PC-3 (cell line): Measurements from ENCODE around the gene GCC1.

Experiments used
- EZH2 ChIP-seq: fragments of 300-600 bp; sonication (generic); IDR thresholded peaks from one replicate; pipeline ENCODE4 v1.6.1; 2017; ENCODE audit warnings: antibody characterized with exemption, mild to moderate bottlenecking, low read length; ENCODE audit not compliant: unreplicated experiment
- EZH2phosphoT487 ChIP-seq: fragments of 300-600 bp; sonication (generic); IDR thresholded peaks from 2 replicates; pipeline ENCODE4 v1.6.1; 2018; ENCODE audit warnings: mild to moderate bottlenecking, antibody characterized with exemption, low read length, borderline replicate concordance
- TF ChIP-seq, protein P1 (sequence below): fragments of 300-600 bp; sonication (generic); conservative IDR thresholded peaks from 2 replicates; pipeline ENCODE4 v1.5.1; 2017; ENCODE audit warnings: antibody characterized with exemption, low read depth, mild to moderate bottlenecking, low read length

DNA sequence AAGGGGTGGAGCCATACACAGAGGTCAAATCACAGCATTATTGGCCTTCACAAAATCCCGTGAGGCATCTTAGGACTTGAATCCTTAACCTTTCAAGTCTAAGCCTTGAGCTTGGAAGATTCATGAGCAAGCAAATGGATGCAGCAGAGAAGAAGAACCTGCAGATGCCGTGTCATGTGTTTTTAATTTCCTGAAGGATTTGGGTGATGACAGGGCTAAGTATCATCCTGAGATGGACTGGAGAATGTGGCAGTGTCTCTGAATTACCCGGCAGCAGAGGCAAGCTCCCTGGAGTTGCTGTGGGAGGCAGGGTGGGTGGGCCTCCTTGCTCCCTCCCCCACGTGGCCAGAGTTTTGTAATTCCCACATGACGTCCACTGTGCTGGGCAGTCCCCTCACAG lies 50.8 kb downstream of the GCC1 start:
- TF ChIP-seq, protein P1, sequence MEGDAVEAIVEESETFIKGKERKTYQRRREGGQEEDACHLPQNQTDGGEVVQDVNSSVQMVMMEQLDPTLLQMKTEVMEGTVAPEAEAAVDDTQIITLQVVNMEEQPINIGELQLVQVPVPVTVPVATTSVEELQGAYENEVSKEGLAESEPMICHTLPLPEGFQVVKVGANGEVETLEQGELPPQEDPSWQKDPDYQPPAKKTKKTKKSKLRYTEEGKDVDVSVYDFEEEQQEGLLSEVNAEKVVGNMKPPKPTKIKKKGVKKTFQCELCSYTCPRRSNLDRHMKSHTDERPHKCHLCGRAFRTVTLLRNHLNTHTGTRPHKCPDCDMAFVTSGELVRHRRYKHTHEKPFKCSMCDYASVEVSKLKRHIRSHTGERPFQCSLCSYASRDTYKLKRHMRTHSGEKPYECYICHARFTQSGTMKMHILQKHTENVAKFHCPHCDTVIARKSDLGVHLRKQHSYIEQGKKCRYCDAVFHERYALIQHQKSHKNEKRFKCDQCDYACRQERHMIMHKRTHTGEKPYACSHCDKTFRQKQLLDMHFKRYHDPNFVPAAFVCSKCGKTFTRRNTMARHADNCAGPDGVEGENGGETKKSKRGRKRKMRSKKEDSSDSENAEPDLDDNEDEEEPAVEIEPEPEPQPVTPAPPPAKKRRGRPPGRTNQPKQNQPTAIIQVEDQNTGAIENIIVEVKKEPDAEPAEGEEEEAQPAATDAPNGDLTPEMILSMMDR: no peak
- no peak for TF ChIP-seq EZH2
- TF ChIP-seq EZH2phosphoT487: no peak
